T-helper 22 cell (primary cell): ENCODE data around the gene MPRIP.
"Not testable (repeated sequence)": the region's sequence is repeated elsewhere in the genome, so short reads cannot be mapped to it uniquely, and the experiment has no call there.

Experiments used
- DNase-seq: peaks from one replicate; pipeline ENCODE4 v3.0.0-alpha.2; 2020; ENCODE audit warnings: low read depth

Gene MPRIP

GRCh38 chr17:17011043-17011907, 31.0 kb upstream of the MPRIP start:
- not testable (repeated sequence) for DNase-seq

GRCh38 chr17:17013828-17014747, 28.2 kb upstream of the MPRIP start:
- not testable (repeated sequence) for DNase-seq

- DNase-seq, result not testable (repeated sequence)
Observed at GRCh38 chr17:17014748-17015124, 27.5 kb upstream of the MPRIP start.

GRCh38 chr17:17015230-17015629, 27.0 kb upstream of the MPRIP start:
- DNase-seq, result no peak

- not testable (repeated sequence) for DNase-seq
Observed at GRCh38 chr17:17016199-17017197, 25.8 kb upstream of the MPRIP start.

GRCh38 chr17:17017343-17018014, 24.8 kb upstream of the MPRIP start:
- DNase-seq, result no peak

- DNase-seq, result no peak
Observed at GRCh38 chr17:17018021-17018441, 24.2 kb upstream of the MPRIP start.

- no peak for DNase-seq
Observed at GRCh38 chr17:17018612-17019429, 23.4 kb upstream of the MPRIP start.

- no peak for DNase-seq
Observed at GRCh38 chr17:17019430-17019762, 22.9 kb upstream of the MPRIP start.

- DNase-seq, result no peak
Observed at GRCh38 chr17:17019891-17020456, 22.3 kb upstream of the MPRIP start.

GRCh38 chr17:17020821-17021193, 21.4 kb upstream of the MPRIP start:
- DNase-seq, result no peak

GRCh38 chr17:17021194-17021863, 20.9 kb upstream of the MPRIP start:
- DNase-seq, result no peak

- DNase-seq, result no peak
Observed at GRCh38 chr17:17022011-17022410, 20.2 kb upstream of the MPRIP start.

GRCh38 chr17:17022456-17022855, 19.8 kb upstream of the MPRIP start:
- no peak for DNase-seq

- no peak for DNase-seq
Observed at GRCh38 chr17:17024778-17025300, 17.4 kb upstream of the MPRIP start.

- no peak for DNase-seq
Observed at GRCh38 chr17:17025621-17026020, 16.6 kb upstream of the MPRIP start.

- DNase-seq, result no peak
Observed at GRCh38 chr17:17026163-17026562, 16.1 kb upstream of the MPRIP start.

GRCh38 chr17:17027442-17028058, 14.7 kb upstream of the MPRIP start:
- DNase-seq, result no peak
